ENCODE measurements around the gene CTSE. TPM values are rescaled to one million over a fixed set of nuclear protein-coding genes. Genes with fewer than 3 reads are reported as not detected.

Gene CTSE
- total RNA-seq, 1 donor from 2014 or later = 0.20 TPM

DNA sequence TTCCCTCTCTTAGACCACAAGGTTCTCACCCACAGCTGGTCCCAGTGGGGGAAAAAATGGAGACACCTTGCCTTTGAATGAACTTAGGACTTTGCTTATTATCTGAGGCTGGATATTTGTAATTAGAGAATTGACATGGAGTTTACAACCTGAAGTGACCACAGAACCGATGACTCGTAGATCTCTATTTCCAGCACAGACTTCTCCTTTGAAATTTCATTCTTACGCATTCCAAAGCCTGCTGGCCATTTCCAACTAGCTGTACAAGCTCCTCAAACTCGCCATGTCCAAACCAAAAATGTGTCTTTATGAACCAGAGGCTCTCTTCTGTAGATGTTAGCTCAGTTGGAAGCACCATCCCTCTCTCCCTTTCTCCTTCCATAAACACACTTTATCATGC, 32.5 kb downstream of the CTSE start:
- no peak for DNase-seq

DNA sequence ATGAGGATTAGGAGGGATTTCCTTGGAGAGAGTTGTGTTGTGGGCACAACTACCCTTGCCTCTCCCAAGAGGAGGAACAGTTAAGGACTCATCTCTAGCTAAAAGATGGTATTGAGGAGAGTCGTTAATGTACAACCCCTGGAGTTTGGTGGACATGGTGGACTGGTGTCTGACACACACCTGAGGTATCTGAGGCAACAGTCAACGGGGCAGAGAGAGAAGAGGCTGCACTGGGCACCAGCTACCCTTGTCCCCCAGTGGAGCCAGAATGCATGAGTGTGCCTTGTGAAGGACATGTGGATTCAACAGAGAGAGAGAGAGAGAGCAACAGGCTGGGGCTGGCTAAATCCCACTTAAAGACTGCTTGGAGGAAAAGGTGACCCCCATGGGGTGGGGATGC, 33.5 kb downstream of the CTSE start:
- no peak for DNase-seq

GRCh38 chr1:205989786-205990185, 33.9 kb downstream of the CTSE start:
- DNase-seq = no peak

- DNase-seq = no peak
These were observed 35.1 kb downstream of the CTSE start for GRCh38 chr1:205988585-205988995.

GRCh38 chr1:205986861-205987260, 36.8 kb downstream of the CTSE start:
- DNase-seq = no peak

- no peak for DNase-seq
These were observed 37.4 kb downstream of the CTSE start for GRCh38 chr1:205986292-205986691.

- DNase-seq = no peak
These were observed 38.2 kb downstream of the CTSE start for GRCh38 chr1:205985330-205986005.

DNA sequence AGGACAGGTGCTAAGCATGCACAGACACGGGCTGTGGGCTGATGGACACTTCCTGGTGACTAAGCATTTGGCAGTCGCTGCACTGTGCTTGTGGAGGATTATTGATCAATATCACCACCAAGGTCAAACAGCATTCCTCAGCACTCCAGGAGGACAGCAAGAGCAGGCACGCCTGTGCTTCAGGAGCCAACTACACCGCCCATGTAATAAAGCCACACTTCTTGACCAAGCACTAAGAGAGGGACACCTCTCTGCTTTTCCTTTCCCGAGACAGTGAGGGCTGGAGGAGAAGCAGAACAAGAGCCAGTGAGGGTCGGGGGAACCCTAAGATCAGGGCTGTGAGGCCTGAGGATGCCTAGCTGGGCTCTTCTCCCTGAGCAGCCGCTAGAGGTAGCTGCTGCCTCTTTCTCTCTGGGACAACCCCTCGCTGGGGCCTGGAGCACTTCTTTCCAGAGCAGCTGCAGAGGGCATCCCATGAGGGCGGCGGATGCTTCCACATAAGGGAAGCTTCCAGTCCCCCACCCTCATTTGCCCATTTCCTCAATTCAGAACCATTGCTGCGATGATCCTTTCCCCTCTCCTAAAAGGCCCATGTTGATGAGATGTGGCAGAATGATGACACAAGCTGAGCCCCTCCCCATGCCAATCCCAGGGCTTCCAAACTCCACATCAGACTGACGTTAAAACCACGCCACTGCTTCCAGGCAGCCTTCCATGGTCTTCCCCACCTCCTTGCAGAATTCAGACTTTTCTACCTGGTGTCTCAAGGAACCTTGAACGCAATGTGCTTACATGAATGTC, 39.6 kb downstream of the CTSE start:
- DNase-seq = peak; percentile 53

GRCh38 chr1:205981257-205981656, 42.4 kb downstream of the CTSE start:
- DNase-seq = no peak

DNA sequence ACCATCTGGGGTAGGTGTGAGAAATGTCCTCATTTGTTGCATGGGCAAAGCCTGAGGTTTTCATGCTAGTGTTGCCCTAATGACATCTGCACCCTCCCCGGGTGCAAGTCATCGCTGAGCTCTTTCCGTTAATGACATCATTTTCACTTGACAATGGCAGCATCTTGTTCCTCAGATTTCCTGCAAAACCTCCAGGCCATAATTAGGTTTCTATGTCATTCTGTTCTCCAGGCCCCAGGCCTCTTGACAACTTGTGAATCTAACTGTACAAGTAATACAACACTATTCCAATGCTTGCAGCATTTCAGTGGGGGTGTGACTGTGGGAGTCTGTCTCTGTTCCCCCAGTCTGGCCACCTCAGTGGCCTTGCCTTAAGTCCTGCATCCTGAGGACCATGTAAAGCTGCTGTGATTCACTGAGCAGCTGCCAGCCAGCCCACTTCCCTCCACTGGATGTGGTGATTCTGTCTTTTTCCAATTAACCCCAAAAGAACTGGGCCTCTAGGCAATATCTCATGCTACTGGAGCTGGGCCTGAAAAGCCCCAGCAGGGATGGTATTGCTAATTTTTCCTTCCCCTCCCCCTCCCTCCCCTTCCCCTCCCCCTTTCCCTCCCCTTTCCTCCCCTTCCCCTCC, 43.3 kb downstream of the CTSE start:
- no peak for DNase-seq

- DNase-seq = no peak
These were observed 44.4 kb downstream of the CTSE start for GRCh38 chr1:205979301-205979700.

DNA sequence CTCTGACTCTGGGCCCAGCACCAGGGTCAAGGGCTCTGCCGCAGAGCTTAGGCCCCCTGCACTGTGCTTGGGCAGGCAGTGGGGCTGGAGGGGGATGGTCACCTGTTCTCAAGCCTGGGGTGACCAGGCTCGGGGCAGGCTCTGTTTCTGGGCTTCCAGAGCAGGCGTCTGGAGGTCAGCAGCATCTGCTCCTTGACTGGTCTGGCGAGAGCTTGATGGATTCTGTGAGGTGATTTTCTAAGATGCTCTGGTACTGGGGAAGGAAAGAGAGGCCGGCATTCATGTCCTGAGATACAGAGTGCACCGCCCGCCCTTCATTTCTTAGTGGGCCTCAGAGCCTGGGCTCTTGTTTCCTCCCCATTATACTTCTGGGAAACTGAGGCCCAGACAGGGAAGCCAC, 45.0 kb downstream of the CTSE start:
- no peak for DNase-seq

DNA sequence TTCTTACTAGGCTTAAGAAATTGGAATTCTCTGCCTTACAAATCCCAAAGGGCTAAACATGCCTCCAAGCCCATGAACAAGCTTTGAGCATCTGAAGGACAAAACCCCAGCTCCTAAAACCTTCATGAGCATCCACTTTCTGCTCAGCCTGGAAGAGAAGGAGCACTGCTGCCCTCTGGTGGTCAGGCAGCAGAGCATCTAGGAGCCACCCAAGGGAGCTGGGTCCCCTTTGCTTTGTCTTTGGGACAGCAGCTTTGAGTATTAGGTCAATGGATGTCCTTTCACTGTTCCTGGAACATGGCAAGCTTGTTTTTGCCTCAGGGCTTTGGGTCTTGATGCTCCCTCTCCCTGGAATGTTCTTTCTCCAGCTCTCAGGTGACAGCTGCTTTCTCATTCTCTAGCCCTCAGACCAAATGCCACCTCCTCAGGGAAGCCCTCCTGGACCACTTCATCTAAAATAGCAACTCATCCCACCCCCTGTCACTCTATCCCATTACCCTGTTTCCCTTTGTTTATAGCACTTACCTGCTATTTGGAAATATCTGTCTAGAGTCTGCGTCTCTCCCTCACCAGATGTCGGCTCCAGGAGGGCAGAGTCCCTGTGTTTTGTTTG, 46.2 kb downstream of the CTSE start:
- peak; percentile 49 for DNase-seq

- DNase-seq = no peak
These were observed 46.8 kb downstream of the CTSE start for GRCh38 chr1:205976708-205977401.

DNA sequence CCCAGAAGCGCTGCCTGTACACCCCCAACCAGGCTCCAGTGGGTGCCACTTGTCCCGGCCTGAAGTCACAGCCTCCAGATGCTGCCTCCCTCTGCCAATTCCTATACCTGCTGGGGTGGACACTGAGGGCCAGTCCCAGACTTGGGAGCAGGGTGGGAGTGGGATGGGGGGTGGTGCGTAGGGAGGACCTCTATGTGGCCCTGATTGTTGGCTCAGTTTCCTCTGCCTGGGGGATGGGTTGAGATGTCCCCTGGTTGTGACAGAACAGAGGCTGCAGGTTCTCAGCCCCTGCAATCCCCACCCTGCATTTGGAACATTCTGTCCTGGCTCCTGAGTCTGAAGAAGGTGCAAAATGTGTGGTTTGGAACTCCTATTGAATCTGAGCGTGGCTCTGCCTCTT, 47.7 kb downstream of the CTSE start:
- DNase-seq = no peak

- no peak for DNase-seq
These were observed 48.2 kb downstream of the CTSE start for GRCh38 chr1:205975387-205975998.

DNA sequence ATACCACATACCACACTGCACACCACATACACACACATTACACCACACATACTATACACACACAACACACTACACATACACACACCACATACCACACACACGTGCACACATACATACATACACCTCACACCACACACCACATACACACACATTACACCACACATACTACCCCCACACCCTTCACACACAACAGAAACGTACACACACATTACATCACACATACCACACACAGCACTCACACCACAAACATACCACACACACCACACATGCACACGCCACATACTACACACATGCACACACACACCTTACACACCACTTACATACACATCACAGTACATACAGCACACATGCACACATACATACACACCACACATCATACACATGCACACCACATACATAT, 49.0 kb downstream of the CTSE start:
- no peak for DNase-seq

GRCh38 chr1:205973377-205974232, 50.1 kb downstream of the CTSE start:
- DNase-seq = no peak

GRCh38 chr1:205972491-205973168, 51.1 kb downstream of the CTSE start:
- DNase-seq = no peak

- no peak for DNase-seq
These were observed 51.6 kb downstream of the CTSE start for GRCh38 chr1:205972081-205972480.

All from skin of body (tissue), 2 donors.